HEK293T (cell line): ENCODE results near the gene TRIOBP.

Experiments used
- CTCF ChIA-PET: fragments of 350-600 bp; formaldehyde crosslinking; extraction: SDS; loops from one replicate; lab custom pipeline; 2021; ENCODE audit warnings: antibody characterized with exemption, inconsistent platforms; lab: Yijun Ruan, JAX
- POLR2A ChIA-PET: fragments of 350-600 bp; formaldehyde crosslinking; extraction: SDS; loops from one replicate; lab custom pipeline; 2020; ENCODE audit warnings: antibody characterized with exemption, inconsistent platforms; lab: Yijun Ruan, JAX
- DNase-seq: peaks from one replicate; pipeline ENCODE4 v3.0.0; 2012; ENCODE audit warnings: mixed read lengths; ENCODE audit errors: extremely low spot score
- ARNT ChIP-seq: fragments of 450-650 bp; IDR thresholded peaks from 2 replicates; pipeline ENCODE4 v1.6.1; 2017; ENCODE audit warnings: mild to moderate bottlenecking
- BHLHE40 ChIP-seq: fragments of 450-650 bp; IDR thresholded peaks from 2 replicates; pipeline ENCODE4 v1.6.1; 2016; ENCODE audit warnings: mild to moderate bottlenecking, moderate library complexity, borderline replicate concordance
- CTBP1 ChIP-seq: fragments of 450-650 bp; IDR thresholded peaks from 2 replicates; pipeline ENCODE4 v1.6.1; 2016; ENCODE audit warnings: borderline replicate concordance
- ELF4 ChIP-seq: fragments of 450-650 bp; IDR thresholded peaks from 2 replicates; pipeline ENCODE4 v1.6.1; 2017; ENCODE audit warnings: antibody characterized with exemption
- FOXA1 ChIP-seq: fragments of 450-650 bp; IDR thresholded peaks from 2 replicates; pipeline ENCODE4 v1.6.1; 2016; ENCODE audit warnings: mild to moderate bottlenecking
- FOXK2 ChIP-seq: fragments of 450-650 bp; IDR thresholded peaks from 2 replicates; pipeline ENCODE4 v1.6.1; 2016; ENCODE audit warnings: mild to moderate bottlenecking
- FOXM1 ChIP-seq: fragments of 450-650 bp; IDR thresholded peaks from 2 replicates; pipeline ENCODE4 v1.6.1; 2017; ENCODE audit warnings: mild to moderate bottlenecking, borderline replicate concordance
- HDGF ChIP-seq: fragments of 450-650 bp; IDR thresholded peaks from 2 replicates; pipeline ENCODE4 v1.6.1; 2017; ENCODE audit warnings: antibody characterized with exemption, borderline replicate concordance
- L3MBTL2 ChIP-seq: fragments of 450-650 bp; conservative IDR thresholded peaks from 2 replicates; pipeline ENCODE4 v1.6.1; 2016; ENCODE audit warnings: mild to moderate bottlenecking
- LEF1 ChIP-seq: fragments of 450-650 bp; IDR thresholded peaks from 2 replicates; pipeline ENCODE4 v1.6.1; 2017; ENCODE audit warnings: mild to moderate bottlenecking, borderline replicate concordance
- NFRKB ChIP-seq: fragments of 450-650 bp; IDR thresholded peaks from 2 replicates; pipeline ENCODE4 v1.6.1; 2016; ENCODE audit warnings: mild to moderate bottlenecking, moderate library complexity
- SP1 ChIP-seq: fragments of 450-650 bp; IDR thresholded peaks from 2 replicates; pipeline ENCODE4 v1.6.1; 2017
- SUZ12 ChIP-seq: fragments of 450-650 bp; IDR thresholded peaks from 2 replicates; pipeline ENCODE4 v1.6.1; 2016; ENCODE audit warnings: mild to moderate bottlenecking
- TARDBP ChIP-seq: fragments of 450-650 bp; IDR thresholded peaks from 2 replicates; pipeline ENCODE4 v1.6.1; 2016
- ZNF384 ChIP-seq: fragments of 450-650 bp; IDR thresholded peaks from 2 replicates; pipeline ENCODE4 v1.6.1; 2016
- TF ChIP-seq, protein P1 (sequence below): fragments of 450-650 bp; IDR thresholded peaks from 2 replicates; pipeline ENCODE4 v1.6.1; 2016

Gene TRIOBP

DNA sequence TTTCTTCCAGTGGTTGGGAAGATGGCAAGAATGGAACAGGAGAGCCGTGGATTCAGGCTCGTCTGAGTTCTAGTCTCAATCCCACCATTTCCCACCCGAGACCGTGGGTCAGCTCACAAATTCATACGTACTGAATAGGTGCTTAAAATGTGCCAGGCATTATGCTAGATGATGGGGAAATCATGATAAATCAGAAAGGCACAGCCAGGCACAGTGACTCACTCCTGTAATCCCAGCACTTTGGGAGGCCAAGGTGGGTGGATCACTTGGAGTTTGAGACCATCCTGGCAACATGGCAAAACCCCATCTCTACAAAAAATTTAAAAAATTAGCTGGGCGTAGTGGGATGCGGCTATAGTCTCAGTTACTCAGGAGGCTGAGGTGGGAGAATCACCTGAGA lies 7.1 kb downstream of the TRIOBP start:
- no peak for DNase-seq
- POLR2A ChIA-PET: no interaction called here
- TF ChIP-seq L3MBTL2 (no peak), BHLHE40 (no peak), FOXA1 (no peak)
- TF ChIP-seq, protein P1, sequence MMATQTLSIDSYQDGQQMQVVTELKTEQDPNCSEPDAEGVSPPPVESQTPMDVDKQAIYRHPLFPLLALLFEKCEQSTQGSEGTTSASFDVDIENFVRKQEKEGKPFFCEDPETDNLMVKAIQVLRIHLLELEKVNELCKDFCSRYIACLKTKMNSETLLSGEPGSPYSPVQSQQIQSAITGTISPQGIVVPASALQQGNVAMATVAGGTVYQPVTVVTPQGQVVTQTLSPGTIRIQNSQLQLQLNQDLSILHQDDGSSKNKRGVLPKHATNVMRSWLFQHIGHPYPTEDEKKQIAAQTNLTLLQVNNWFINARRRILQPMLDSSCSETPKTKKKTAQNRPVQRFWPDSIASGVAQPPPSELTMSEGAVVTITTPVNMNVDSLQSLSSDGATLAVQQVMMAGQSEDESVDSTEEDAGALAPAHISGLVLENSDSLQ: no peak
- CTCF ChIA-PET: no interaction called here

DNA sequence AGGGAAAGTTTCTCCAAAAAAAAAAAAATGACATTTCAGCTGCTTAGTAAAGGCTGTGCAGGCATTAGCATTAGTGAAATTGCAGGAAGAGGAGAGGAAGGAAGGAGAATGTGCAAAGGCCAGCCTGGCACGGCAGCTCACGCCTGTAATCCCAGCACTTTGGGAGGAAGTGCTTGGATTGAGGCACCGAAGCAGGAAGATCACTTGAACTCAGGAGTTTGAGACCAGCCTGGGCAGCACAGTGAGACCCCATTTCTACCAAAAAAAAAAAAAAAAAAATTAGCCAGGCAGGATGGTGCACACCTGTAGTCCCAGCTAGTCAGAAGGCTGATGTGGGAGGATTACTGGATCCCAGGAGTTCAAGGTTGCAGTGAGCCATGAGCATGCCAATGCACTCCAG lies 7.8 kb downstream of the TRIOBP start:
- TF ChIP-seq SP1 (no peak), FOXA1 (no peak), ZNF384 (0 out of 2 replicates have a peak, but pooled peaks have one; percentile 20), HDGF (no peak), FOXK2 (no peak), ELF4 (no peak)
- ChIA-PET POLR2A (no interaction called here), CTCF (interaction anchor here (0.7 kb wide), 1 partner anchor 10 kb away, joined by 3 read pairs; no protein-coding TSS in a partner anchor)
- DNase-seq: no peak

DNA sequence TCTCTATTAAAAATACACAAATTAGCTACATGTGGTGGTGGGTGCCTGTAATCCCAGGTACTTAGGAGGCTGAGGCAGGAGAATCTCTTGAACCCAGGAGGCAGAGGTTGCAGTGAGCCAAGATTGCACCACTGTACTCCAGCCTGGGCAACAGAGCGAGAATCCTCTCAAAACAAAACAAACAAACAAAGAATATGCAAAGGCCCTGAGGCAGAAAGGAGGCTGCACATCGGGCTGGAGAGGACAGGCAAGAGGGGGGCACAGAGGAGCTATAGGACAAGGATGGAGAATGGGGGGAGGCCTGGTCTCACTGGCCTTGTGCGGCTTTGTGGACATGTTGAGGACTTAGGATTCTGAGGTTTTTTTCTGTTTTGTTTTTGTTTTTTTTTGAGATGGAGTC lies 8.4 kb downstream of the TRIOBP start:
- ChIA-PET POLR2A (no interaction called here), CTCF (interaction anchor here (0.7 kb wide), 1 partner anchor 10 kb away, joined by 3 read pairs; no protein-coding TSS in a partner anchor)
- no peak for TF ChIP-seq SUZ12
- no peak for TF ChIP-seq ELF4
- no peak for TF ChIP-seq HDGF
- TF ChIP-seq FOXK2: no peak
- TF ChIP-seq, protein P1: no peak
- TF ChIP-seq ZNF384: no peak
- TF ChIP-seq ARNT: no peak
- no peak for TF ChIP-seq BHLHE40
- TF ChIP-seq NFRKB: no peak
- TF ChIP-seq LEF1: no peak
- no peak for TF ChIP-seq TARDBP
- TF ChIP-seq SP1: no peak
- TF ChIP-seq FOXA1: no peak
- TF ChIP-seq FOXM1: no peak
- no peak for DNase-seq

DNA sequence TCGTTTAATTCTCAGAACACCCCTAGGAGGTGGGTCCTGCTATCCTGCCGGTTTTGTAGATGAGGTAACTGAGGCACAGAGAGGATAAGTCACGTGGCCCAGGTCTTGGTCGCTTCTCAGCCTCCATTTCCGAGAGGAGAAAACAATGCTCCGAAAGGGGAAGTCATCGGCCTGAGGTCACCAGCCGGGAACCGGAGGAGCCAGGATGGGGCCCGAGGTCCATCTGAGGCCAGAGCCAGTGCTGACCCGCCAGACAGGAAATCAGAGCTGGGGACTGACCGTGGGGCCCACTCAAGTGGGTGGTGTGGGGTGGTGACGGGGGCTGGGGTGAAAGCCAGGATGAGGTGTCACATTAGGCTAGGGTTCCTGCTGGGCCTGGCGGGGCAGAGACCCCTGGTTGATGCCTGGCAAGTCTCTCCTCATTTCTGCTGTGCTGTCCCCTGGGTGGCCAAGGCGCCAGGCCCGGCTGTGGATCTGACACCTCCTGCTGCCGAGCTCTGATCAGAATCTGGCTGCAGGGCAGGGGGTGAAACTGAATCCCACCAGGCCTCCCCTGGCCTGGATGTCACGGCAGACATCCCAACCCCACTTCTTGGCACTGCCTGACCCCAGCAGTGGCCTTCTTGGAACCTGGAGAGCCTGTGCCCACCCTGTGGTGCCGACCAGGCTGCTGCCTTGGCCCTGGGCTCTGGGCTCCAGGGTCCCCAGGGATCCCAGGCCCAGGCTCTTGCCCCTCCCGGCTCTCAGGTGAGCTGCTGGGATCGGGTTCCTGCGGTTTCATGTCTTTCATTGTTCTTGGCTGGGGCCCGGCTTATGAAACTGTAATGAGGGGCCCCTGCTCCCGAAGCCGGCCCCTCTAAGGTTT lies 12.0 kb downstream of the TRIOBP start:
- TF ChIP-seq ARNT: no peak
- no peak for TF ChIP-seq NFRKB
- TF ChIP-seq FOXA1: no peak
- TF ChIP-seq SP1: no peak
- no peak for TF ChIP-seq BHLHE40
- no peak for TF ChIP-seq L3MBTL2
- no peak for TF ChIP-seq ZNF384
- TF ChIP-seq ELF4: no peak
- no peak for TF ChIP-seq SUZ12
- no peak for TF ChIP-seq FOXM1
- no peak for TF ChIP-seq HDGF
- no peak for TF ChIP-seq CTBP1
- TF ChIP-seq, protein P1: no peak
- no peak for TF ChIP-seq TARDBP
- no peak for TF ChIP-seq LEF1
- TF ChIP-seq FOXK2: no peak
- POLR2A ChIA-PET: no interaction called here

DNA sequence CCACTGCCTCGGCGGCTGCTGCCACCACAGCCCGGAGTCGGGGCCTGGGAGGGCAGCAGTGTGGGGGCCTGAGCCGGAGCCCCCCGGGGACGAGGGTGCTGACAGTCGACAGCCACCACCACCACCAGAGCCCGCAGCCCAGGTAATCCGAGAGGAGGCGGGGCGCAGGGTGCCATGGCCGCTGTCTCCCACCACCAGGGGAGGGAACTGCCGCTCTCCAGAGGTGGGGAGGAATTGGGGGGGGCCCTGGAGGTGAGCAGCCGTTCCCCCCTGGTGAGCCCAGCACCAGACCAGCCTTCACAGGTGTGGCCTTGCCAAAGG lies 12.6 kb downstream of the TRIOBP start:
- CTCF ChIA-PET: no interaction called here

More for the DNA sequence above, 12.0 kb downstream of the TRIOBP start:
- CTCF ChIA-PET: interaction anchor here (0.6 kb wide), 1 partner anchor 65 kb away, joined by 3 read pairs; no protein-coding TSS in a partner anchor
- DNase-seq: no peak

More for the DNA sequence above, 12.6 kb downstream of the TRIOBP start:
- POLR2A ChIA-PET: no interaction called here
- DNase-seq: no peak
- TF ChIP-seq FOXM1 (no peak), SUZ12 (no peak), FOXA1 (no peak), SP1 (no peak), ELF4 (no peak), NFRKB (no peak), LEF1 (no peak), ZNF384 (no peak), ARNT (no peak), TARDBP (no peak), FOXK2 (no peak), CTBP1 (no peak), HDGF (no peak), L3MBTL2 (no peak), BHLHE40 (no peak)
- TF ChIP-seq, protein P1: no peak
